Common myeloid progenitor, CD34-positive (primary cell): ENCODE data around the gene HNRNPR.
"Not testable (repeated sequence)": the region's sequence is repeated elsewhere in the genome, so short reads cannot be mapped to it uniquely, and the experiment has no call there.

Experiments
- CTCF ChIA-PET: fragments of 350-600 bp; sonication (Branson Sonifier 250); formaldehyde crosslinking; loops from one replicate; lab custom pipeline; 2021; ENCODE audit warnings: antibody characterized with exemption; lab: Charles Lee
- POLR2A ChIA-PET: fragments of 350-600 bp; sonication (Branson Sonifier 250); formaldehyde crosslinking; loops from one replicate; lab custom pipeline; 2021; ENCODE audit warnings: antibody characterized with exemption; lab: Charles Lee
- DNase-seq, 3 donors: peaks; one replicate each; pipeline versions ENCODE4 v3.0.0 to v3.0.0-alpha.2; 2013
- H3K27ac ChIP-seq, 2 experiments: 1 replicate in 1 of 2; 2 replicates in 1 of 2; pipeline ENCODE4 v1.7.0; 2013; ENCODE audit warnings: inconsistent platforms in 2 of 2, low read length in 2 of 2, mild to moderate bottlenecking in 2 of 2, low read depth in 1 of 2, moderate library complexity in 1 of 2; ENCODE audit not compliant: severe bottlenecking in 2 of 2, insufficient read depth in 1 of 2, poor library complexity in 1 of 2
- H3K27me3 ChIP-seq, 5 experiments: replicated peaks in 2 of 5; 1 replicate in 3 of 5; 2 replicates in 2 of 5; pipeline versions ENCODE4 v1.6.1 to v1.7.0; 2013; ENCODE audit warnings: low read length in 4 of 5, mild to moderate bottlenecking in 2 of 5, moderate library complexity in 2 of 5, inconsistent platforms in 1 of 5; ENCODE audit not compliant: insufficient read depth in 5 of 5, control insufficient read depth in 4 of 5
- H3K36me3 ChIP-seq, 4 experiments: 1 replicate in 2 of 4; 2 replicates in 2 of 4; pipeline versions ENCODE4 v1.6.1 to v1.7.0; 2013; ENCODE audit warnings: low read length in 3 of 4, control low read depth in 1 of 4, mild to moderate bottlenecking in 1 of 4; ENCODE audit not compliant: control insufficient read depth in 4 of 4, insufficient read depth in 4 of 4
- H3K4me1 ChIP-seq, 4 experiments: 1 replicate in 3 of 4; 2 replicates in 1 of 4; pipeline versions ENCODE4 v1.6.1 to v1.7.1; 2013; ENCODE audit warnings: low read length in 3 of 4, mild to moderate bottlenecking in 3 of 4, control low read depth in 1 of 4, inconsistent platforms in 1 of 4, moderate library complexity in 1 of 4; ENCODE audit not compliant: control insufficient read depth in 4 of 4, insufficient read depth in 4 of 4; ENCODE audit errors: control extremely low read depth in 1 of 4
- H3K4me3 ChIP-seq, 7 experiments: 1 replicate in 4 of 7; 2 replicates in 3 of 7; pipeline versions ENCODE4 v1.5.1 to v1.7.0; 2013; ENCODE audit warnings: mild to moderate bottlenecking in 7 of 7, low read length in 6 of 7, moderate library complexity in 6 of 7, inconsistent platforms in 2 of 7, low read depth in 2 of 7, control low read depth in 1 of 7; ENCODE audit not compliant: insufficient read depth in 4 of 7, control insufficient read depth in 1 of 7; ENCODE audit errors: extremely low read depth in 1 of 7
- H3K9me3 ChIP-seq, 5 experiments: 1 replicate in 4 of 5; 2 replicates in 1 of 5; pipeline versions ENCODE4 v1.6.1 to v1.7.1; 2013; ENCODE audit warnings: low read length in 4 of 5, mild to moderate bottlenecking in 2 of 5, inconsistent platforms in 1 of 5, low read depth in 1 of 5, moderate library complexity in 1 of 5; ENCODE audit not compliant: control insufficient read depth in 4 of 5, insufficient read depth in 2 of 5; ENCODE audit errors: control extremely low read depth in 1 of 5
- whole genome bisulfite sequencing: methylation state at CpG from one replicate; pipeline ENCODE4 v1.1.5; 2013; ENCODE audit not compliant: insufficient coverage; 5-methylcytosine and 5-hydroxymethylcytosine counted together

The HNRNPR gene

GRCh38 chr1:23384312-23385058, 40.4 kb upstream of the HNRNPR start:
- DNase-seq: no peak
- no peaks in the 10 kb centered on the region for H3K27me3 ChIP-seq
- H3K4me1 ChIP-seq: peaks cover 0 to 8% (median under 1%) of the 10 kb centered on the region in 4 experiments
- ChIA-PET CTCF (interaction anchor here (1.2 kb wide), 1 partner anchor 10 kb away, joined by 4 read pairs; no protein-coding TSS in a partner anchor), POLR2A (interaction anchor here (0.7 kb wide), 1 partner anchor 15 kb away, joined by 3 read pairs; the partner anchor contains the start of gene ZNF436)
- H3K4me3 ChIP-seq: no peak overlapping the region
- WGBS: 98% methylated on average over 3 of the region's 11 CpGs
- no peak overlapping the region for H3K27ac ChIP-seq
- no peaks in the 10 kb centered on the region for H3K36me3 ChIP-seq
- no peaks in the 10 kb centered on the region for H3K9me3 ChIP-seq

- ChIA-PET CTCF (interaction anchor here (1.5 kb wide), 1 partner anchor 114 kb away, joined by 3 read pairs; no protein-coding TSS in a partner anchor), POLR2A (no interaction called here)
- Histone ChIP-seq H3K9me3 (no peaks in the 10 kb centered on the region), H3K27me3 (no peaks in the 10 kb centered on the region), H3K4me1 (peaks cover 0 to 8% (median 0%) of the 10 kb centered on the region in 4 experiments), H3K36me3 (no peaks in the 10 kb centered on the region), H3K27ac (no peak overlapping the region), H3K4me3 (no peak overlapping the region)
- no peak for DNase-seq
- 92% methylated on average over 4 of the region's 8 CpGs for WGBS
Observed at GRCh38 chr1:23383577-23384311, 39.7 kb upstream of the HNRNPR start.

DNA sequence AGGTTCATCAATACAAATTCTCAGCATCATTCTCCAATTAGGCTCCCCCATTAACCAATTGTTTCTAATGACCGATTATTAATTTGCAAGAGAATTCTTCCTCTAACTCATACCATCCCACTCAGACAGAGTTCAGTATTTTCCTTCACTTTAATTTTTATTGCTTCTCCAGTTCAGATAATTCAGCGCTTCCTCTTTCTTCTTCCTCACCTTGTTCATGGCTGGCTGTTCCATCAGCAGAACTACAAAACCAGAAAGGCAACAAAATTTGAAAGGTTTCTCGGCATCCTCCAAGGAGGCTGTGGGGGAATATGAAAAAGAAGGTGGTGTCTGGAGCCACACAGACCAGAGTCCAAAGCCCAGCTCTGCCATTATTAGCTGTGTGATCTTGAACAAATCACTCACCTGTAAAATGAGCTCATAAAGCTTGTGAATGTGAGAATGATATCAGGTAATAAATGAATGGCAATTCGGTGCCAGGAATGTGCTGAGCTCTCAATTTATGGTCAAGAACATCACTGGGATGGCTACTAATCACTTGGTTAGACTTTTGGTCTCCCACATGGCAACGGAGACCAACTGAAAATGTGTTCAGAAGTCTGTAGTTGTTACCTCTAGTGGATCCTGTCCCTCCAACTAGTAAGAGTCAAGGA, 37.3 kb upstream of the HNRNPR start:
- WGBS: 83% methylated on average over 4 of the region's 5 CpGs
- Histone ChIP-seq H3K4me3 (no peak overlapping the region), H3K4me1 (peaks cover 0 to 8% (median 0%) of the 10 kb centered on the region in 4 experiments), H3K27me3 (no peaks in the 10 kb centered on the region), H3K36me3 (no peaks in the 10 kb centered on the region), H3K27ac (no peak overlapping the region), H3K9me3 (no peaks in the 10 kb centered on the region)
- DNase-seq: no peak
- POLR2A ChIA-PET: interaction anchor here (0.8 kb wide), 1 partner anchor 8 kb away, joined by 3 read pairs; no protein-coding TSS in a partner anchor
- CTCF ChIA-PET: interaction anchor here (1.2 to 1.5 kb wide), 2 partner anchors 9 to 23 kb away, joined by 3 to 5 read pairs; no protein-coding TSS in a partner anchor

DNA sequence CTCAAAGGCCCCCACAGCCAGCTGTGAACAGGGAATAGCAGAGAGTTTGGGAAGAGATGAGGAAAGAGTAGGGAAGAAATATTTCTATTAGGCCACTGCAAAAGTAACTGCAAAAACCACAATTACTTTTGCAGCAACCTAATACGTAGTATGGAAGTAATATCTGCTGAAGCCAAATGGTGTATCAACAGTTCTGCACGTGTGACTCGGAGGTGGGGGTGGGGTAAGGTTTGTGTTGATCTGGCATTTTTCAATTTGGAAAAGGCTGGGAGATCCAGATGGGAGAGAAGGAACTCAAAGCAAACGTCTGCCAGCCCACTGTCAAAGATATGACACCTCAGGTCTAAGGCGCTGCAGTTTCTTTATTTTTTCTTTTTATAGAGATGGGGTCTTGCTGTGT, 36.6 kb upstream of the HNRNPR start:
- 90% methylated on average over 3 of the region's 5 CpGs for WGBS
- DNase-seq: no peak

GRCh38 chr1:23380236-23380635, 36.2 kb upstream of the HNRNPR start:
- H3K4me3 ChIP-seq, DNase-seq, H3K9me3 ChIP-seq, POLR2A ChIA-PET, H3K4me1 ChIP-seq, H3K27me3 ChIP-seq, H3K27ac ChIP-seq, H3K36me3 ChIP-seq: not testable (repeated sequence)
- 43% methylated on average over 2 of the region's 4 CpGs for WGBS
- CTCF ChIA-PET: interaction anchor here (1.5 kb wide), 1 partner anchor 8 kb away, joined by 3 read pairs; no protein-coding TSS in a partner anchor

More for the DNA sequence above, 36.6 kb upstream of the HNRNPR start:
- no peaks in the 10 kb centered on the region for H3K36me3 ChIP-seq
- no peak overlapping the region for H3K27ac ChIP-seq
- CTCF ChIA-PET: interaction anchor here (1.5 kb wide), 1 partner anchor 8 kb away, joined by 3 read pairs; no protein-coding TSS in a partner anchor
- H3K4me1 ChIP-seq: peaks cover 0 to 8% (median 0%) of the 10 kb centered on the region in 4 experiments
- H3K27me3 ChIP-seq: no peaks in the 10 kb centered on the region
- no peaks in the 10 kb centered on the region for H3K9me3 ChIP-seq
- H3K4me3 ChIP-seq: no peak overlapping the region
- POLR2A ChIA-PET: no interaction called here

DNA sequence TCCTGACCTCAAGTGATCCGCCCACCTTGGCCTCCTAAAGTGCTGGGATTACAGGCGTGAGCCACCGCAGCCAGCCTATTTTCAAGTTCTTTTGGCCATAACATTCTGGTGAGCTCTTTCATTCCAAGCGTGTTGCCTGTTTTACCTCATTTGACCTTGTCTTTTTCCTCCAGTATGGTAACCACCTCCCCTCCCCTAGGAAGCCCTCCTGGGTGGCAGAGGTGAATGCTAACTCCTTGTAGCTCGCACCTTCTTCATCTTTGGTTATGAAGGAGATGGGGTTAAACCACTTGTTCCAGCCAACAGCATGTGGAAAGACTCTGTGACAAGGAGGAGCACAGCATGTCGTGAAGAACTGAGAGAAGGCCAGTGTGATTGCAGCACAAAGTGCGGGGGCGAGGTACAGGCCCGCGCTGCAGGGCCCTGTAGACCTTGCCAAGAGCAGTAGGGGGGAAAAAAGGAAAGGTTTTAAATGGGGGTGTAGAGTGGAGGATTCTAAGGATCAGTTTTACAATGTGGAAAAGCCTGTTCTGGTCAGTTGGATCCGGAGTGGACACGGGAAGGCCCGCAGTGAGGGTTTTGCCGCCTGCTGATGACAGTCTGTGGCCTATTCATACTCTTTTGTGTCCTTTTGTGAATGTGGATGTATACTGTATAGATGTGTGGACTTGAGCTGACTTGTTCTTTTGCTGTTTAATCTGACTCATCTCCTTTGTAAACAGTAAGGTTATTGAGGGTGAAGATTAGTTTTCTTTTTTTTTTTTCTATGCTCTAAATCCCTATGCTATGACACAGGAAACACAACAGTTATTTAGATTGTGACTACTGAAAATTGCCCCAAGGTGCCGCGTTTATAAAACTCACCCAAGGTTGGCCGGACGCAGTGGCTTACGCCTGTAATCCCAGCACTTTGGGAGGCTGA, 33.1 kb upstream of the HNRNPR start:
- ChIA-PET CTCF (no interaction called here), POLR2A (interaction anchor here (0.6 kb wide), 1 partner anchor 45 kb away, joined by 3 read pairs; no protein-coding TSS in a partner anchor)
- H3K27me3 ChIP-seq: no peaks in the 10 kb centered on the region
- H3K9me3 ChIP-seq: no peaks in the 10 kb centered on the region
- H3K27ac ChIP-seq: peak overlapping the region in 1 of 2 experiments; percentile 63
- no peak overlapping the region for H3K4me3 ChIP-seq
- peaks cover 0 to 8% (median 0%) of the 10 kb centered on the region in 4 experiments for H3K4me1 ChIP-seq
- H3K36me3 ChIP-seq: peaks cover 0 to under 1% (median 0%) of the 10 kb centered on the region in 4 experiments
- WGBS: 98% methylated on average over 15 of the region's 19 CpGs
- DNase-seq: no peak
